Naive thymus-derived CD4-positive, alpha-beta T cell (primary cell): ENCODE results near the gene GCDH. TPM values are rescaled to one million over a fixed set of nuclear protein-coding genes. Genes with fewer than 3 reads are reported as not detected.

Source experiments
- ATAC-seq: fragments of 150-1000 bp; cut with Tn5 transposase; 2 replicates; pipeline ENCODE4 v1.10.0; 2021; ENCODE audit warnings: mild to moderate bottlenecking, moderate library complexity
- CTCF ChIA-PET: fragments of 350-600 bp; sonication (Branson Sonifier 250); formaldehyde crosslinking; loops from one replicate; lab custom pipeline; 2021; ENCODE audit warnings: antibody characterized with exemption; lab: Charles Lee
- POLR2A ChIA-PET: fragments of 350-600 bp; sonication (Branson Sonifier 250); formaldehyde crosslinking; loops from one replicate; lab custom pipeline; 2021; ENCODE audit warnings: antibody characterized with exemption, inconsistent platforms; lab: Charles Lee
- DNase-seq, 9 donors: peaks; one replicate each; pipeline versions ENCODE4 v3.0.0 to v3.0.0-alpha.2; 2020 to 2022; ENCODE audit warnings: mixed read lengths in 1 of 9
- H3K27ac ChIP-seq: one replicate; pipeline ENCODE4 v1.7.0; 2013; ENCODE audit warnings: mild to moderate bottlenecking, low read depth, low read length, moderate library complexity
- H3K27me3 ChIP-seq, 2 donors: one replicate each; pipeline ENCODE4 v1.7.0; 2013; ENCODE audit warnings: low read length in 2 of 2, mild to moderate bottlenecking in 2 of 2, moderate library complexity in 2 of 2; ENCODE audit not compliant: control insufficient read depth in 2 of 2, insufficient read depth in 2 of 2
- H3K36me3 ChIP-seq, 3 experiments: 1 replicate in 2 of 3; 2 replicates in 1 of 3; pipeline ENCODE4 v1.7.0; 2013; ENCODE audit warnings: low read length in 3 of 3, mild to moderate bottlenecking in 3 of 3, moderate library complexity in 1 of 3; ENCODE audit not compliant: insufficient read depth in 3 of 3, control insufficient read depth in 2 of 3
- H3K4me1 ChIP-seq, 2 donors: one replicate each; pipeline ENCODE4 v1.7.0; 2013; ENCODE audit warnings: low read length in 2 of 2, mild to moderate bottlenecking in 2 of 2, moderate library complexity in 1 of 2; ENCODE audit not compliant: control insufficient read depth in 2 of 2, insufficient read depth in 2 of 2
- H3K4me3 ChIP-seq: 2 replicates; pipeline ENCODE4 v1.7.0; 2013; ENCODE audit warnings: mild to moderate bottlenecking, low read length
- H3K9me3 ChIP-seq, 3 experiments: 1 replicate in 2 of 3; 2 replicates in 1 of 3; pipeline ENCODE4 v1.7.0; 2013; ENCODE audit warnings: low read length in 3 of 3; ENCODE audit not compliant: control insufficient read depth in 2 of 3
- H3K27ac Mint-ChIP-seq, 9 donors: one replicate each; pipeline ENCODE4 v1.8.0; 2020 to 2022; ENCODE audit warnings: mixed read lengths in 9 of 9, mild to moderate bottlenecking in 8 of 9, moderate library complexity in 5 of 9, inconsistent platforms in 2 of 9
- H3K27me3 Mint-ChIP-seq, 5 donors: one replicate each; pipeline ENCODE4 v1.8.0; 2021 to 2022; ENCODE audit warnings: mixed read lengths in 5 of 5, mild to moderate bottlenecking in 1 of 5
- H3K36me3 Mint-ChIP-seq, 5 donors: one replicate each; pipeline ENCODE4 v1.8.0; 2020 to 2022; ENCODE audit warnings: mixed read lengths in 5 of 5, mild to moderate bottlenecking in 3 of 5, inconsistent platforms in 1 of 5
- H3K4me1 Mint-ChIP-seq, 7 donors: one replicate each; pipeline ENCODE4 v1.8.0; 2020 to 2022; ENCODE audit warnings: mixed read lengths in 7 of 7, mild to moderate bottlenecking in 3 of 7, inconsistent platforms in 1 of 7
- H3K4me3 Mint-ChIP-seq, 10 donors: one replicate each; pipeline ENCODE4 v1.8.0; 2020 to 2022; ENCODE audit warnings: mild to moderate bottlenecking in 10 of 10, mixed read lengths in 10 of 10, moderate library complexity in 6 of 10, inconsistent platforms in 2 of 10
- H3K9me3 Mint-ChIP-seq, 11 donors: one replicate each; pipeline ENCODE4 v1.8.0; 2020 to 2022; ENCODE audit warnings: mixed read lengths in 11 of 11, mild to moderate bottlenecking in 4 of 11, inconsistent platforms in 1 of 11, moderate library complexity in 1 of 11
- intact Hi-C, 2 donors: fragments of 100-400 bp; cut with micrococcal nuclease; formaldehyde crosslinking; loops; one replicate each; pipeline ENCODE4 v1.15.1; 2023
- polyA plus RNA-seq, 2 donors: library from polyadenylated mRNA; unstranded; fragments of 300-500 nt; fragmentation: Illumina TruSeq; gene quantifications; one replicate each; pipeline ENCODE4 v1.2.3, GENCODE V29; 2021
- total RNA-seq, 6 experiments: library from RNA in 5 of 6; stranded (reverse) in 5 of 6; gene quantifications; 1 replicate in 5 of 6; 2 replicates in 1 of 6; pipeline ENCODE4 v1.2.3 and lab custom pipeline; 2021 to 2026

Gene GCDH
- total and polyA plus RNA-seq, 7 experiments from 2014 or later = 22.0 to 74.2 (median 44.8) TPM

DNA sequence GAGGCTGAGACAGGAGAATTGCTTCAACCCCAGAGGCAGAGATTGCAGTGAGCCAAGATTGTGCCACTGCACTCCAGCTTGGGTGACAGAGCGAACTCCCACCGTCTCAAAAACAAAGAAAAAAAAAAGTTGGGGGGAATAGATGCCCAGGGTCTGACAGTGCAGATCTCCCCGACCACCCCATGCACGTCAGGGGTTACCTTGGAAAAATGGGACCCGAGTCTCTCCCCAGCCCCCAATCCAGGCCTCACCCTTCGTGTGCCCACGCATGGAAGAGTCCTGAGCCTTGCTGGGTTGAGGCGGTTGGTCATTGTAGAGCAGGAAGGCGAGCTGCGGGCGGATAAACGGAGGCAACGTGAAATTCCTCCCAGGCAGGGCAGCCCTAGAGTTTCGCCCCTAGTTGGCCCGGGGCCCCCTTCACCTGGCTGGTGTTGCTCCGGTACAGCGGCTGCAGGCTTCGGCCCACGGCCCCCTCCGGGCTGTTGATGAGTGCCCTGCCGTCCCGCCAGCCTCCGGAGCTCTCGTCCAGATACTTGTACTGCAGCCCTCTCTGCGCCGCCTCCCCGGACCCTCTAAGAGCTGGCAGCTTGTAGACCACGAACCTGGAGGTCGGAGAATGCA is 10.3 kb upstream of the GCDH start:
- intact Hi-C loops = loop anchor here (1.0 to 10.0 kb wide), 4 partner anchors 10 to 214 kb away; partner anchors contain the start of gene SYCE2 (in 1 of the 2)
- DNase-seq = no peak

DNA sequence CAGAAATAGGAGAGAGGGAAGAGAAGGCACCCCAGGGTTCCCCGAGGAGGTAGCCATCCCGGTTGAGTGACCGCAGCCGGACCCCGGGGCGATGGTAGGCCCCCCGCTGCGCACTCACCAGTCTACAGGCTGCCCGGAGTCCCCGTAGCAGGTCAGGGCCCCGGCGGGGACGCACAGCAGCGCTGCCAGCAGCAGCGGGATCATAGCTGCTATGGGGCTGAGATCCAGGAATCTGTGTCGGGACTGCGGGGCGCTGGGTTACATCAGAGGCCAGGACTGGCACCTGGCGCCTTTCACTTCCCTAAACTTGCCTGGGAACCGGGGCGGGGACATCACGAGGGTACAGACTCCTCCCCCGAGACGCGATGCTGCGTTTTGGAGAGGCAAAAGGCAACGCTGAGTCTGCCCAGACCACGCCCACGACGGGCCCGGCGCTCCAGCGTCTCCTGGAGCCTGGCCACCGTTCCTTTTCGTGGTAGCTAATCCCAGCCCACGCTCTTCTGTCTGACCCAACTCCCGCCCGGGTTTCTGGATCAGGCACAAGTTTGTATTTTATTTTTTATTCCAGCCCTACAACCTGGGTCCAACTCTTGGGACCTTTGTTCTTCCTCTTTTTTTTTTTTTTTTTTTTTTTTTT is 9.7 kb upstream of the GCDH start, which contains the start of gene DNASE2:
Gene DNASE2, minus strand, starts transcription at position 278 of the 637 bp plus-strand sequence. Its CDS starts 74 bp downstream, at position 204.
- H3K4me1 Mint-ChIP-seq = peaks cover 20 to 39% (median 30%) of the 10 kb centered on the region in 7 donors
- Histone ChIP-seq H3K9me3 (peaks cover 0 to 7% (median 0%) of the 10 kb centered on the region in 3 experiments), H3K4me1 (peaks cover 10 to 11% of the 10 kb centered on the region in 2 donors), H3K4me3 (peak within 1 kb of the TSS; percentile 72), H3K36me3 (peaks cover 4 to 23% (median 10%) of the 10 kb centered on the region in 3 experiments), H3K27ac (peak within 1 kb of the TSS; percentile 77), H3K27me3 (no peaks in the 10 kb centered on the region)
- DNase-seq (peak; percentile 69 to 89 (median 81)), ATAC-seq (peak; percentile 81)
- CTCF ChIA-PET = interaction anchor here (0.7 to 2.2 kb wide), 3 partner anchors 10 to 84 kb away, joined by 3 to 8 read pairs (median 4); partner anchors contain the start of gene GCDH
- peak within 1 kb of the TSS; percentile 76 to 94 (median 89) for H3K27ac Mint-ChIP-seq
- peaks cover 0 to 1% (median 0%) of the 10 kb centered on the region in 5 donors for H3K27me3 Mint-ChIP-seq
- H3K36me3 Mint-ChIP-seq = peaks cover 0 to 15% (median 3%) of the 10 kb centered on the region in 5 donors
- H3K9me3 Mint-ChIP-seq = peaks cover 0 to 9% (median 0%) of the 10 kb centered on the region in 11 donors
- intact Hi-C loops = loop anchor here (1.0 to 10.0 kb wide), 4 partner anchors 9 to 214 kb away; partner anchors contain the start of gene SYCE2 (in 1 of the 2)
- POLR2A ChIA-PET = interaction anchor here (0.6 to 4.4 kb wide), 9 partner anchors 8 to 1164 kb away, joined by 3 to 29 read pairs (median 5); partner anchors contain the start of genes GCDH, IER2, STX10 and SYCE2
- peak within 1 kb of the TSS; percentile 87 to 94 (median 88) for H3K4me3 Mint-ChIP-seq

More for the DNA sequence above, 10.3 kb upstream of the GCDH start:
- Mint-ChIP-seq H3K36me3 (peaks cover 0 to 19% (median 4%) of the 10 kb centered on the region in 5 donors), H3K27ac (peak overlapping the region; percentile 62 to 91 (median 82)), H3K9me3 (peaks cover 0 to 9% (median 0%) of the 10 kb centered on the region in 11 donors), H3K4me1 (peaks cover 20 to 37% (median 29%) of the 10 kb centered on the region in 7 donors), H3K27me3 (no peaks in the 10 kb centered on the region), H3K4me3 (peak overlapping the region; percentile 87 to 94 (median 88))
- POLR2A ChIA-PET = interaction anchor here (0.7 to 4.4 kb wide), 6 partner anchors 10 to 270 kb away, joined by 3 to 29 read pairs (median 4); partner anchors contain the start of genes GCDH, IER2, STX10 and SYCE2
- Histone ChIP-seq H3K27me3 (no peaks in the 10 kb centered on the region), H3K4me3 (peak overlapping the region; percentile 72), H3K27ac (peak overlapping the region; percentile 77), H3K4me1 (peaks cover 10 to 11% of the 10 kb centered on the region in 2 donors), H3K36me3 (peaks cover 4 to 29% (median 10%) of the 10 kb centered on the region in 3 experiments), H3K9me3 (peaks cover 0 to 7% (median 0%) of the 10 kb centered on the region in 3 experiments)
- CTCF ChIA-PET = interaction anchor here (1.0 to 2.7 kb wide), 4 partner anchors 10 to 98 kb away, joined by 4 to 8 read pairs (median 6); partner anchors contain the start of gene GCDH
- no peak for ATAC-seq

- peaks cover 0 to 7% (median 0%) of the 10 kb centered on the region in 3 experiments for H3K9me3 ChIP-seq
- peak overlapping the region in 6 of 9 donors; percentile 40 to 94 (median 69) for H3K27ac Mint-ChIP-seq
- peaks cover 20 to 44% (median 32%) of the 10 kb centered on the region in 7 donors for H3K4me1 Mint-ChIP-seq
- DNase-seq = no peak
- no peak overlapping the region for H3K4me3 ChIP-seq
- intact Hi-C loops = loop anchor here (5.0 to 10.0 kb wide), 2 partner anchors 35 to 212 kb away; partner anchors contain the start of gene SYCE2 (in 1 of the 2)
- peaks cover 0 to 9% (median 0%) of the 10 kb centered on the region in 11 donors for H3K9me3 Mint-ChIP-seq
- H3K36me3 Mint-ChIP-seq = peaks cover 0 to 11% (median 3%) of the 10 kb centered on the region in 5 donors
- no peak overlapping the region for H3K27ac ChIP-seq
- CTCF ChIA-PET = interaction anchor here (0.6 to 5.9 kb wide), 8 partner anchors 8 to 204 kb away, joined by 3 to 42 read pairs (median 4); partner anchors contain the start of gene GCDH
- H3K4me3 Mint-ChIP-seq = peak overlapping the region; percentile 77 to 94 (median 88)
- ATAC-seq = no peak
- H3K27me3 ChIP-seq = no peaks in the 10 kb centered on the region
- H3K27me3 Mint-ChIP-seq = peaks cover 0 to 6% (median 0%) of the 10 kb centered on the region in 5 donors
- POLR2A ChIA-PET = interaction anchor here (1.0 to 4.4 kb wide), 9 partner anchors 8 to 86 kb away, joined by 3 to 29 read pairs (median 5); partner anchors contain the start of genes CALR, GCDH and SYCE2
- peaks cover 4 to 12% (median 10%) of the 10 kb centered on the region in 3 experiments for H3K36me3 ChIP-seq
- peaks cover 10 to 11% of the 10 kb centered on the region in 2 donors for H3K4me1 ChIP-seq
These were observed 8.4 kb upstream of the GCDH start for GRCh38 chr19:12882589-12882988.

- CTCF ChIA-PET = interaction anchor here (1.1 to 5.9 kb wide), 4 partner anchors 35 to 81 kb away, joined by 4 to 42 read pairs (median 6); partner anchors contain the start of genes CALR and SYCE2
- H3K36me3 Mint-ChIP-seq = peaks cover 0 to 3% (median 0%) of the 10 kb centered on the region in 5 donors
- peaks cover 0 to 9% (median 0%) of the 10 kb centered on the region in 11 donors for H3K9me3 Mint-ChIP-seq
- Histone ChIP-seq H3K4me3 (no peak overlapping the region), H3K27me3 (no peaks in the 10 kb centered on the region), H3K27ac (no peak overlapping the region), H3K36me3 (peaks cover 0 to 4% (median 0%) of the 10 kb centered on the region in 3 experiments), H3K4me1 (peaks cover 10 to 11% of the 10 kb centered on the region in 2 donors), H3K9me3 (peaks cover 0 to 7% (median 0%) of the 10 kb centered on the region in 3 experiments)
- peaks cover 20 to 41% (median 32%) of the 10 kb centered on the region in 7 donors for H3K4me1 Mint-ChIP-seq
- peak overlapping the region in 5 of 10 donors; percentile 17 to 91 (median 68) for H3K4me3 Mint-ChIP-seq
- ATAC-seq (no peak), DNase-seq (no peak)
- peak overlapping the region in 1 of 9 donors; percentile 38 for H3K27ac Mint-ChIP-seq
- intact Hi-C loops = loop anchor here (5.0 to 10.0 kb wide), 2 partner anchors 33 to 211 kb away; partner anchors contain the start of gene SYCE2 (in 1 of the 2)
- POLR2A ChIA-PET = interaction anchor here (0.7 to 2.5 kb wide), 5 partner anchors 35 to 72 kb away, joined by 3 to 7 read pairs (median 4); partner anchors contain the start of genes CALR, FARSA, GADD45GIP1 and SYCE2
- H3K27me3 Mint-ChIP-seq = peaks cover 0 to 6% (median 0%) of the 10 kb centered on the region in 5 donors
These were observed 6.8 kb upstream of the GCDH start for GRCh38 chr19:12884202-12884601.

GRCh38 chr19:12884627-12884925 is 6.4 kb upstream of the GCDH start:
- H3K9me3 Mint-ChIP-seq = peaks cover 0 to 9% (median 0%) of the 10 kb centered on the region in 11 donors
- no peaks in the 10 kb centered on the region for H3K27me3 ChIP-seq
- no peak for ATAC-seq
- peaks cover 20 to 40% (median 32%) of the 10 kb centered on the region in 7 donors for H3K4me1 Mint-ChIP-seq
- H3K36me3 ChIP-seq = peaks cover 0 to under 1% (median 0%) of the 10 kb centered on the region in 3 experiments
- CTCF ChIA-PET = interaction anchor here (0.7 to 5.9 kb wide), 11 partner anchors 8 to 210 kb away, joined by 3 to 42 read pairs (median 4); partner anchors contain the start of genes CALR, FARSA and SYCE2
- intact Hi-C loops = loop anchor here (5.0 to 10.0 kb wide), 2 partner anchors 33 to 210 kb away; partner anchors contain the start of gene SYCE2 (in 1 of the 2)
- H3K4me3 Mint-ChIP-seq = peak overlapping the region; percentile 18 to 94 (median 90)
- peaks cover 10 to 11% of the 10 kb centered on the region in 2 donors for H3K4me1 ChIP-seq
- peaks cover 0 to 6% (median 0%) of the 10 kb centered on the region in 5 donors for H3K27me3 Mint-ChIP-seq
- peak overlapping the region; percentile 73 for H3K4me3 ChIP-seq
- peaks cover 0 to 7% (median 0%) of the 10 kb centered on the region in 3 experiments for H3K9me3 ChIP-seq
- no peak for DNase-seq
- no peak overlapping the region for H3K27ac ChIP-seq
- H3K27ac Mint-ChIP-seq = peak overlapping the region in 3 of 9 donors; percentile 38 to 80 (median 73)
- peaks cover 0 to 3% (median 0%) of the 10 kb centered on the region in 5 donors for H3K36me3 Mint-ChIP-seq
- POLR2A ChIA-PET = interaction anchor here (0.7 to 2.0 kb wide), 10 partner anchors 17 to 81 kb away, joined by 3 to 9 read pairs (median 4); partner anchors contain the start of genes CALR, FARSA and GADD45GIP1
